Hepatocyte (in vitro differentiated cells): ENCODE results near the gene PTPRN2.

ENCODE experiments used
- CTCF ChIP-seq: fragments of 200-600 bp; sonication (generic); IDR thresholded peaks from 2 replicates; pipeline ENCODE4 v1.5.1; 2016; ENCODE audit warnings: antibody characterized with exemption, mild to moderate bottlenecking; ENCODE audit not compliant: poor library complexity
- EZH2 ChIP-seq: fragments of 200-600 bp; sonication (generic); IDR thresholded peaks from 2 replicates; pipeline ENCODE4 v1.6.1; 2016; ENCODE audit warnings: antibody characterized with exemption, mild to moderate bottlenecking, borderline replicate concordance
- EZH2phosphoT487 ChIP-seq: fragments of 200-600 bp; sonication (generic); IDR thresholded peaks from one replicate; pipeline ENCODE4 v1.6.1; 2018; ENCODE audit warnings: antibody characterized with exemption, mild to moderate bottlenecking, low read depth, moderate library complexity; ENCODE audit not compliant: unreplicated experiment, severe bottlenecking

DNA sequence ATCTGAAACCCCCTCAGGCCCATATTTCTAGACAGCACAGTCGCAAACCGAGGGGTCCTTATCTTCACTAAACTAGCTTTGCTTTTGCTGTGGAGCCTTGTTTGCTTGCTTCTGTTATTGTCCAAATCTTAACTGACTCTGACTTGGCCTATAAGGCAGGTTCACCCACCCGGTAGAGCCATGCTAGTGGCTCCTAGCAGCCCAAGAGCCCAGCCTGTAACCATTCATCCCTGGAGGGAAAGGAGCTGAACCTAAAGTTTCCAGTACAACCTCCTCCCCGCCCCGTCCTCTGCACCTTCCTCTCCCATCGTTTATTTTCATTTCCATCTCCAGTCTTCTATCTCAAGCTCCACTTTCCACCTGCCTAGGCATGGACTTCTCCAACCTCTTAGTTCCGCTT, 345.7 kb downstream of the PTPRN2 start:
- TF ChIP-seq CTCF (no peak), EZH2 (no peak), EZH2phosphoT487 (no peak)
